SKM-1 (cell line): Measurements from ENCODE around the gene HSPA1B.
A peak's percentile ranks its signal among the peaks of the same experiment; 100 is the strongest.
"Not testable (repeated sequence)": the region's sequence is repeated elsewhere in the genome, so short reads cannot be mapped to it uniquely, and the experiment has no call there.

Experiments used
- DNase-seq: peaks from one replicate; lab custom pipeline; 2025; ENCODE audit not compliant: unreplicated experiment; lab: John Stamatoyannopoulos, UW

HSPA1B gene

DNA sequence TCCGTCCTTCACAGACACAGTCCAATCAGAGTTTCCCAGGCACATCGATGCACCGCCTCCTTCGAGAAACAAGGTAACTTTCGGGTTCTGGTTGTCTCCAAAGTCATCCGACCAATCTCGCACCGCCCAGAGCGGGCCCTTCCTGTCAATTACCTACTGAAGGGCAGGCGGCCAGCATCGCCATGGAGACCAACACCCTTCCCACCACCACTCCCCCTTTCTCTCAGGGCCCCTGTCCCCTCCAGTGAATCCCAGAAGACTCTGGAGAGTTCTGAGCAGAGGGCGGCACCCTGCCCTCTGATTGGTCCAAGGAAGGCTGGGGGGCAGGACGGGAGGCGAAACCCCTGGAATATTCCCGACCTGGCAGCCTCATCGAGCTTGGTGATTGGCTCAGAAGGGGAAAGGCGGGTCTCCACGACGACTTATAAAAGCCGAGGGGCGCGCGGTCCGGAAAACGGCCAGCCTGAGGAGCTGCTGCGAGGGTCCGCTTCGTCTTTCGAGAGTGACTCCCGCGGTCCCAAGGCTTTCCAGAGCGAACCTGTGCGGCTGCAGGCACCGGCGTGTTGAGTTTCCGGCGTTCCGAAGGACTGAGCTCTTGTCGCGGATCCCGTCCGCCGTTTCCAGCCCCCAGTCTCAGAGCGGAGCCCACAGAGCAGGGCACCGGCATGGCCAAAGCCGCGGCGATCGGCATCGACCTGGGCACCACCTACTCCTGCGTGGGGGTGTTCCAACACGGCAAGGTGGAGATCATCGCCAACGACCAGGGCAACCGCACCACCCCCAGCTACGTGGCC lies at the start of gene HSPA1B:
Gene HSPA1B (plus strand): TSS at position 453 of the 794 bp plus-strand sequence. CDS start 213 bp downstream, at position 666.
- DNase-seq, result peak; percentile 99

DNA sequence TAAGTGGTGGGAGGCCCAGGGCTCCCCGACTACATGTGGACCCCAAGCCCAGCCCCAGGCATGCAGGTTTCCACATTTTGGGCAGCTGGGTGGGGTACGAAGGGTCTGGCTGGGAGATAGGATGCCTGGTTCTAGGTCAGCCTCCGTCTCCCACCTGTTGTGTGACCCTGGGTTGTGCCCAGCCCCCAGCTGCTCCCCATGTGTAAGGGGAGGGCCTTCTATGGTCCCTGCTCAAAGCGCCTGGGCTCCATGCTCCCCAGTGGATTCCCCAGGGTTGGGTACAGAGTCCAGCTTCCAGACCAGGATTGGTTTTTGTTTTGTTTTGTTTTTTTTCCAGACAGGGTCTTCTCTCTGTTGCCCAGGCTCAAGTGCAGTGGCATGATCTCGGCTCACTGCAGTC lies 49.3 kb upstream of the HSPA1B start:
- no peak for DNase-seq

DNA sequence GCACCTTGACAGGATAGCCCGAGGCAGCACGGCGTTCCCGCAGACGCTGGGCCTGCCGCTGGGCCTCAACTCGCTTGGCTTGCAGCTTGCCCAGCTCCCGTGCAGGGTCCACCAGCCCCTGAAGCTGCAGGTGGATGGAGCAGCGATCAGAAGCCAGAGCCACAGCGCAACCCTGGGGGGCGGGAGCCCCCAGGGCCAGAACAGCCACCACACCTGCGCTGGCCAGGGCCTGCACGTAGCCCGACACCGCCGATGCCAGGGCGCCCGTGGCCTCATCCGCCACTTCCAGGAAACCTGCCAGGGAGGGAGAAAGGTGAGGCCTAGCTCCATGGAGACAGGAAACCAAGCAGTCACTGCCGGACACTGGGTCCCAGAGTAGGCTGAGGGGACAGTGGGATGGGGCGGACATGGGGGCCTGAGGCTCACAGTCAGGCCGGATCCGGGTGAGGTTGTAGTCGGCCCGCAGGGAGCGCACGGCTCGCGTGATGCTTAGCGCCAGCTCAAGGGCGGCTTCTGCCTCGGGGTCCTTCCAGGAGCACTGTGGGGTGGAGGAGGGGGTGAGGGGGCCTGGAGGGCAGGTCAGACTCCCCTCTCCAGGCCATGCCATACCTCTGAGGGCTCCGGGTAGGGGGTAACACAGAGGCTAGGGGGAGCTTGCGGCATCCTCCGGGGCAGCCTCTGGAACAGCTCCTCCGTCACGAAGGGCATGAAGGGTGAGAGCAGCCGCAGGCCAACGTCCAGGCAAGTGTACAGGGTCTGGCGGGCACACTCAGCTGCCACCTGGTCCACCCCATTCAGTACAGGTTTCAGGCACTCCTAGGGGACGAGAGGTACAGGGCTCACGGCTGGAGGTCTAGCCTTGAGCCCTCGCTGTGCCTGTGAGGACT lies 48.3 kb upstream of the HSPA1B start:
- DNase-seq, result no peak

DNA sequence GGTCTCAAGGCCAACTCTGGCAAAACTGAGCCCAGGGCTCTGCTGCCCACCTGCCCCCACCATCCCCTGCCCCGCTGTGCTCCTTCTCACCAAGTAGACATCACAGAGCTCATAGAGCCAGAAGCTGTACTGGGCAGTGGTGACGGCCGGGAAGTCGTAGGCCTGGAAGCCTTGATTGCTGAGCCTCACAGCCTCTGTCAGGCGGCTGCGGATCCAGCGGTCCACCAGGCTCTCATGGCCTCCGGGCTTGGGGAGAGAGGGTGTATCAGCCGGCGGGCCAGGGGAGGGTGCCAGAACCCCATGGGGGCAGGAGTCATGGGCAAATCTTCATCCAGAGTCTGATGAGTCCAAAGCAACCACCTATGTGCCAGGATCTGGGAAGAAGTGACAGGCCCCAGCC lies 47.6 kb upstream of the HSPA1B start:
- no peak for DNase-seq

DNA sequence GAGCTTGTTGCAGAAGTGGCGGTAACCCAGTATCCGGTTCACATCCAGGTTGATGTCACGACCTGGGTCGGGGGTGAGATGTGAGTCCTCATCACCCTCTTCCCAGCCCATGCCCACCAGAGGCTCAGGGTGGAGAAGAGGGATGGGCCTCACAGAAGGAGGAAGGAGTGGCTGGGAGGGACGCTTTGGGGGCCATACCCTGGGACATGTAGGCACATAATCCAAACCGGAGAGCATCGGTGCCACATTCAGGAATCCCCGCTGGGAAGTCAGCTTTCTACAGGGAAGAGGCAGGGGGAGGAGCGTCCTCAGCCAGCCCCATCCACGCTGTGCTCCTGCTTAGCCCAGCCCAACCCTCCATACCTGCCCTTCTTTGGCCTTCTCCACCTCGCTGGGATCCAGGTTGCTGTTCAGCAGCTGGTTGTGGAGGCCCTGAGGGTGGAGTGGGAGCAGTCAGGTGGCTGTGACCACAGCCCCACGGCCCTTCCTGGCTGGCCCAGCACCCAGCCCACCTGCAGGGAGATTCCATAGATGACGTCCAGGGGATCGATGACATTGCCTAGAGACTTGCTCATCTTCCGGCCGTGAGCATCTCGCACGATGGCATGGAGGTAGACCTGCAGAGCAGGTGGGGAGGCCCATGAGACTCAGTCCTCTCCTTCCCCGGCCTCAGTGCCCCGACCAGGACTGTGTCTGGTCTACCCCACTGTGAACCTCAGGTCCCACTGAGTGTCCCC lies 46.9 kb upstream of the HSPA1B start:
- DNase-seq, result no peak

DNA sequence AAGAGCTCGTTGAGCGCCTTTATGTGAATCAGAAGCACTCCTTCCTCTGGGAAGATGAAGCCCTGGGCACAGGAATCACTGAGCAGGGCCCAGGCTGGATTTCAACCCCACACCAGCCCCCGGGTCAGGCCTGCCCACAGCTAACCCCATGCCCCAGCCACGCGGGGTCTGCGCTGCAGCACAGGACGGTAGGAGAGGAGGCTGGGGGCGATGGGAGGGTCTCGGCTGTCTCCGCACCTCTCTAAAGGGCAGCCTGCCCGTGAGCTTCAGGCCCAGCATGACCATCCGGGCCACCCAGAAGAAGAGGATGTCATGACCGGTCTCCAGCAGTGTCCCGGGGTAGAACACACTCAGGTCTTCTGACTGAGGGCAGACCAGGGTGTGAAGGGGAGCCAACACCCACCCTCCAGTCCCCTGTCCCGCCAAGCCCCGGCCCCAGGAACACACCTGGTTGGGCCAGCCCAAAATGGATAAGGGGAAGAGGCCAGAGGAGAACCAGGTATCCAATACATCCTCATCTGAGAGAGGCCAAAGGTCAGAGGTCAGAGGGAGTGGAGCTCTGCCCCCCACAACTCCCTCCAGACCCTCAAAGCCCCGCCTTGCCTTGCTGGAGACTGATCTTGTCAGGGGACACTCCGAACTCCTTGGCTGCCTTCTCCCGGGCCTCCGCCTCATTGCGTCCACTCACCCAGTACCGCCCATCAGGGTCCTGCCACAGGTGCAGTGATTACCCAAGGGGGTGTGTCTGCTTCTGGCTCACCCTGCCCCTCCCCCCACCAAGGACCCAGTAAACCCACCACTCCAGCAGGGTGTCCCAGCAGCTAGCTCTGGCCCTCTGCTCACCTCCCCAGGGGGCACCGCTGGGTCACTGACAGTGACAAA lies 46.1 kb upstream of the HSPA1B start:
- DNase-seq, result no peak

DNA sequence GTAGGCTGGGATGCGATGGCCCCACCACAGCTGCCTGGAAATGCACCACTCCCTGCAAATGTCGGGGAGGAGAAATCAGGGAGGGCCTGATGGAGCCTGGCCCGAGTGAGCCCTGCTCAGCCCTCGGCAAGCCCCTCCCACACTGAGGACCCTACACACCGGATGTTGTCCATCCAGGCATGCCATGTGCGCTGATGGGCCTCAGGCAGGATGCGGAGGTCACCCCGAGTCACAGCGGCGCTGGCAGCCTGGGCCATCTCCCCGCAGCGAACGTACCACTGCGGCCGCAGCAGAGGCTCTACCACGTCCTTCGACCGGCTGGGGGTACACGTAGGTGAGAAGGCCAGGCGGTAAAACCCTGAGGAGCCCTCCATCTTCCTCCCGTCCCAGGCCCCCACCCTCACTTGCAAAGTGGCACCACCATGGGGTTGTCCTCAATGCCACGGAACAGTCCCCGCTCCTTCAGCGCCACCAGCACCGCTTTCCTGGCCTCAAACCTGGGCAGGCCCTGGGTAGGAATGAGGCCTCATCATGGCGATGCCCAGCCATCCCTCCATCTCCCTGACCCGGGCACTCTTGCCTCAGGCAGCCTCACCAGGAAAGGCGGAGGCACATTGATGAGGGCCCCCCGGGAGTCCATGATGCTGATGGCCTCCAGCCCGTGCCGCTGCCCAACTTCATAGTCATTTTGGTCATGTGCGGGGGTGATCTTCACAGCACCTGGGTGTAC lies 45.2 kb upstream of the HSPA1B start:
- no peak for DNase-seq

DNA sequence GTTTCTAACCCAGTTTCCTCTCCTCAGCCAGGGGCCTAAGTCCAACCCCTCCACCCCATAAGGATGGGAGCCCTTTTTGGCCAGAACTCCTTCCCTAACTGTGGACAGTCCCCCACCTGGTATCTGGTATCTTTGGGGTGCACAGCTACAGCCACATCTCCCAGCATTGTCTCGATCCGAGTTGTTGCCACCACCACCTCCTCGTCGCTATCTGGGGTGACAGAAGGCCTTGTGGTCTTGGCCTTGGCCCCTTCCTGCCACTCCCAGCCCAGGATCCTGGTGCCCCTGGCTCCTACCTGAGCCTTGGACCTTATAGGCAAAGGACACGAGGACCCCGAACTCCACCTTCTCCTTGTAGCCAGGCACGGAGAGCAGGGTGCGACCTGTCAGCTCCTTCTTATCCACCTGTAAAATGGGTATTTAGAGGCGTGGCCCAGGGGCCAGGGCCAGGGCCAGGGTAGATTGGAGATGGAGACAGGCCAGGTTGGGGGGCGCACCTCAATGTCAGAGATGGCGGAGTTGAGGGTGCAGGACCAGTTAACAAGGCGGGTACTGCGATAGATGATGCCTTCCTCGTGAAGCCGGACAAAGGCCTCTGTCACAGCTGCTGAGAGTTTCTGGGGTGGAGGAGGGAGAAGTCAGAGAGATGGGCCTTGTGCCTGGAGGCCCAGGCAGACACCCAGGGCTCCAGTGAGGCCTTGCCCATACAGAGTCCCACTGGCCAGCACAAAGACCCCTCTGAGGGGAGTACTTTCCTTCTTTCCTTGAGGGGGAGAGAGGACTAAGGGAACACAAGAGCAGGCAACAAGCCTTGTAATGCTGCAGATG lies 43.2 kb upstream of the HSPA1B start:
- DNase-seq, result no peak

DNA sequence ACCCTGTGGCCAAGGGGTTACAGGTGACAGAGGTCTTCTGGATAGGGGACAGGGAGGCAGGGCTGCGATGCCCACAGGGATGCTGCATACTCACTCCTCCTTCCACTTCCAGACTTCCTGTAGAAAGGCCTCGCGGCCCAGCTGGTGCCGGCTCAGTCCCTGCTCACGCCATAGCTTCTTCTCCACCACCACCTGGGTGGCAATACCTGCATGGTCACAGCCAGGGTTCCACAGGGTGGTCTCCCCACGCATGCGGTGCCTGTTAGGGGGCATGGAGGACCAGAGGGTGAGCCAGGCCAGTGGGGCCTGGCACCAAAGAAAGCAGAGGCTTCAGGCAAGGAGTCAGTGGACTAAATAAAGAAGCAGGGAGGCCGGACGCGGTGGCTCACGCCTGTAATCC lies 42.1 kb upstream of the HSPA1B start:
- DNase-seq, result no peak

DNA sequence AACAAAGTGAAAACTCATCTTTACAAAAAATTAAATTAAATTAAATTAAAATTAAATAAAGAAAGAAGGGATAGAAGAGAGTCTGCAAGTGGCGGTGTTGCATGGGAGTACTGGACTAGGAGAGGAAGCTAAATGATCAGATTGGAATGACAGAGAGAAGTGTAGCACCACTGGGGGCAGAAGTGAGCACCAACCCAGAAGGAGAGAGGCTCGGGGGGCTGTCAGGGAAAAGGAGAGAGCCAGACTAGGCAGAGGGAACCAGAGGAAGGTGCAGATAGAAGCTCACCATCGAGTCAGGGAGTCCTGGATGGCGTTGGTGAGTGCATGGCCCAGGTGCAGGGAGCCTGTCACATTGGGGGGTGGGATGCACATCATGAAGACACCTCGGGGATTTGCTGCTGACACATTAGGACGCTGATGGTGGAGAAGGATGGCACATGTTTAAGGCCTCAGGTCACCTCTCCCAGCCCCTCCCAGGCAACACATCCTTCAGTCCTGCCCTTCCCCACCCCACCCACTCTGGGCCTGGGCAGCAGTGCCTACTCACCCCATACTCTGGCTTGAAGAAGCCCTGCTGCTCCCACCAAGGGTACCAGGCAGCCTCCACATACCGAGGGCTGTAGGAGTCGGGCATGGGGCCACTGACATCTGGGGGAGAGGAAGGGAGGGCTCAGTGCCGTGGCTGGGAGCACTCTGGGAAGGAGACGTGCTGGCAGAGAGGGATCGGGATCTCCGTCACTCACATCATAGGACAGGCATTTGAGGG lies 36.0 kb upstream of the HSPA1B start:
- no peak for DNase-seq

DNA sequence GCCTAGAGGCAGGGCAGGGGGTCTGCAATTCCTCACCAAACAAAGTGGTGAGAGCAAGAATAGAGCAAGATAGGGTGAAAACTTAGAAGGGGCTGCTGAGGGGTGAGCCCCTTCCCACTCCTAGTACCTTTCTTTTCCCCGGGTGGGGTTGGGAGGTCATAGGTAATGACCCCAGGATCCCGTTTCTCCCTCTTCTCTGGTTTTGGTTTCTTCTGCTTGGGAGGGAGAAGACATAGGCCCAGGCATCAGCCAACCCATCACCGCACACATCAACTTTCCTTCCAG lies 35.5 kb upstream of the HSPA1B start:
- no peak for DNase-seq

DNA sequence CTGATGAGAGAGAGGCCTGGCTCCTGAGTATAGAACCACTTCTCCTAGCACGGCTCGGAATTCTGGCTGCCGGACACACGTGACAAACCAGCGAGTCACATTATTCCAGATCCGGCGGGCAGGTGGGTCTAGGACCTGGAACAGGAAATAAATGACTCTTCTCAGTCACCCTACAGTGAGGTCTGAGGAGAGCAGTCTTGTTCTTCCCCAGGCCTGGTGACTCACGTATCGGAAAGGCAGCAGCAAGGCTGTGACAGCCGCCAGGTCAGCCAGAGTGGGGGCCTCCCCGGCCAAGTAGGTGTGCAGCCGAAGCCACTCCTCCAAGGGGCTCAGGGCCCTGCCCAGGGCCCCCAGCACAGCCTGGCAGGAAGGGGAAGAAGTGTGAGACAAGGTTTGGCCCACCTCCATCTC lies 34.8 kb upstream of the HSPA1B start:
- no peak for DNase-seq

DNA sequence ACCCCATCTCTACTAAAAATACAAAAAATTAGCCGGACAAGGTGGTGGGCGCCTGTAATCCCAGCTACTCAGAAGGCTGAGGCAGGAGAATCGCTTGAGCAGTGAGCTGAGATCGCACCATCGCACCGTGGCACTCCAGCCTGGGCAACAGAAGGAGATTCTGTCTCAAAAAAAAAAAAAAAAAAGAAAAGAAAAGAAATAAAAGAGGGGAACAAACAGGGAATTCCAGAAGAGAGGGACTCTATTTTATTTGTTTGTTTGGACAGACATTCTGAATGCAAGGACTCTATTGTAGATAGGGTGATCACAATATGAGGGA lies 33.7 kb upstream of the HSPA1B start:
- DNase-seq, result not testable (repeated sequence)

DNA sequence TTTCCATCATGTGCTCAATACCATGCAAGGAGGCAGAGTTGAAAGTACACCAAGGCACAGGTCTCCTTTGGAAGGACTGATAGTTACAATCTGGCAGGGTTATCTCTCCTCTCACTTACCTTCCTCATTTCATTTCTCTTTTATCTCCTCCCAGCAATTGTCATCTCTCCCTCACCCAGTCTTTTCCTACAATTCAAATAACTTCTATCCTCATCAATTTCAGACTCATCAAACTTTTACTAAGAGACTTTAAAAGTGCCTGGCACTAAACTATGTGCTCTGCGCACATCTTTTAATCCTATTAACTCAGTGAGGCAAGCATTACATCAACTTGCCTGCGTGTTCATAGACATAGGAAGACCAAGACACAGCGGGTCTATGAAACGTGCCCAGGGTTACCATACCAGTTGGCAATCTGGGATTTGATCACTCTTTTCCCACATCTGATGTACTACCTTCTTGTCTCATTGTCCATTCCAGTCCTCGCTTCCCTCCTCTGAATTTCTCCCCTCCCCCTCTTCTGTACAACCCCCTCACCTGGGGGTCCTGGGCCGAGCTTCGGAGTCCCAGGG lies 33.2 kb upstream of the HSPA1B start:
- DNase-seq, result no peak

DNA sequence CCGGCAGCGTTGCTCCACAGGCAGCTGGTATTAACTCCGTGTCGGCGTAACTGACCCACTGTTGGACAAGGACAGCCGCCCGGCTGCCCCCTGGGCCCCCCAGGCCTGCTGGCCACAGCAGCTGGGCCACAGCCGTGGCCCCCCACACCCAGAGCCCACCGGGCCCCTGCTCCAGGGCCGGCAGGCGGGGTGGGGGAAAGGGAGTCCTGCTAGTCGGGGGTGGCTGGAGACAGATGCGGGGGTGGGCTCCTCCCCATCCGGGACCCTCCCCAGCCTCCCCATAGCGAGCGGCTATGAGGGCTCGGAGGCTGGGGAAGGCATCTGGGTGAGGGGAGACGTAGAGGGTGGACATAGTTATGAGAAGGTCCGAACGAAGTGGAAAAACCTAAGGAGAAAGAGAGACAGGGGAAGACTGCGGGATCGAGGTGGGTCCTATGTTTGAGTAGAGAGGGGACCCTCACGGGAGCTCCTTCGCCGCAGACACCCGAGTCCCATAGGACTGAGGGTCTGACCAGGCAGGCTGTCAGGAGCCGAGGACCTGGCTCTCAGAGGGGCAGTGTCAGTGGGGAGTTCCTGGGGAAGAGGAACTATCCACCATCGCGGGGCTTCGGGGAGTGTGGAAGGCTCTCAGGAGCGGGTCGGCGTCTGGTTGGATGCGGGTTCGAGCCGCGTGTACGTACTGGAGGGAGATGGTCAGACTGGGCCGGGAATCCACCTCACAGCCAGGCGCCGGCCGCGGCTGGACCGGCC lies 32.5 kb upstream of the HSPA1B start:
- DNase-seq, result peak; percentile 58

DNA sequence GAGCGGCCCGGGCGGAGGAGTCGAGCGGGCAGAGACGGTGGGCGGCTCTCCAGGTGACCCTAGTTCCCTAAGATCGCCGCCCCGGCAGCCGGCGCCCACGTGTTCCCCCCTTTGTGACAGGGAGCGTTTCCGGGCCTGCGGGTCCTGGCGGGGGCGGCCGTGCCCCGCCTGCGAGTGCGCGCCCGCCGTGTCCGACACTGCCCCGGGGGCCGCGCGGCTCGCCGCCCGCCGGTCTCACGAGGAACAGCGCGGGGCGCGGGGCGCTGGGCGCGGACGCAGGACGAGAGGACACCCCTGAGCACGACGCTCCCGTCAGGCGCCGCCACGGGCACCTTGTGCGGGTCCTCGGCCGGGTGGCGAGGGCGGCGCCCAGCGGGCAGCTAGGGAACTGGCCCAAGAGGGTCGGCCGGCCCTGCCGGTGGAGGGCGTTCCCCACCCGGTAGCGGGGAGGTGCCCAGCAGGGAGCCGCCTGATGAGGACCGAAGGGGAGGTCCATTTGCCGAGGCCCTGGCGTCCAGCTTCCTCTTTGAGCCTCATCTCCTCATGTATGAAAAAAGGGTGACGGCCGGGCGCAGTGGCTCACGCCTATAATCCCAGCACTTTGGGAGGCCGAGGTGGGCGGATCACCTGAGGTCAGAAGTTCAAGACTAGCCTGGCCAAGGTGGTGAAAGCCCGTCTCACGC lies 31.8 kb upstream of the HSPA1B start, which contains the start of gene VARS1:
Gene VARS1 (minus strand): TSS at position 137 of the 683 bp plus-strand sequence. CDS start 535 bp downstream, outside the sequence.
- peak; percentile 87 for DNase-seq

DNA sequence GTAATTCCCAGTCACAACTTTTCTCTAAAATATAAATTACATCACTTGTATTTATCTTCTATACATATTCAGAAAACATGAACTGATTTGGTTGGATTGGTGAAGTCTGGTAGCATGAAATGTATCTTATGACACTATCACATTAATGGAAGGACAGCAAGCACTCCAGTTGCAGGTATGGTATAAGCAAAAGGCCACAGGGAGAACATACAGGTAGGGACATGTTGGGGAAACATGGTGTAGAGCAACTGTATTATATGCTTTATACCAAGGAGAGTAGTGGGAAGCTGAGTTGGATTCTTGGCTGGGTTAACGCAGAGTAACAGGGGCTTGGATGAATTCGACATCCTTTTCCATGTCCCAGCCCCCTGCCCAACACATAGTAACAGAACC lies 30.5 kb upstream of the HSPA1B start:
- no peak for DNase-seq
